ENCODE measurements around the gene SLC15A4.
"Not testable (repeated sequence)": the region's sequence is repeated elsewhere in the genome, so short reads cannot be mapped to it uniquely, and the experiment has no call there.

SLC15A4 gene

DNA sequence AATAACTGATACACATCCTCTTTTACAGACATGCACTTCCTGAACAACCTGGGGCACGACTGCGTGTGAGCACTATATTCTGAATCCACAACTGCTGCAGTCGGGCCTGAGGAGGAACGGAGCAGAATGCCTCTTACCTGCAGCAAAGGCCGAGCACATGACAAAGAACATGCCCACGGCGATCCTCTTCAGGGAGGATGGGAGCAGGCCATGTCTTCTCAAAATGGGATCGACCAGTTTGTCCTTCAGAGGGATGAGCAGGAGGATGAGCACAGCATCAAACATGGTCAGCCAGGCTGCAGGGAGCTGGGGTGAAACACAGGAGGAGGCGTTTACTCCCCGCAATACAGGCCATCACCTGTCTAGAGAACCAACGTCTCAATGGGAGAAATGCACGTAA is 15.1 kb downstream of the SLC15A4 start:
- no peak overlapping the region for H2AK5ac ChIP-seq (ENCODE audit: low read length)
- no peak overlapping the region for H3K23ac ChIP-seq (ENCODE audit: low read length)
- H3K27ac ChIP-seq (ENCODE audit: low read depth, low read length), result no peak overlapping the region
- no peak overlapping the region for H2BK5ac ChIP-seq (ENCODE audit: low read length)
- no peak overlapping the region for H2BK120ac ChIP-seq (ENCODE audit: low read depth, low read length)
- no peak for DNase-seq
- H3K4me1 ChIP-seq (ENCODE audit: control insufficient read depth, low read depth, low read length), result no peaks in the 10 kb centered on the region
- H3K4ac ChIP-seq (ENCODE audit: low read depth, low read length), result no peak overlapping the region
- H3K79me1 ChIP-seq (ENCODE audit: low read length), result peaks cover 22% of the 10 kb centered on the region
- H3K4me3 ChIP-seq (ENCODE audit: low read length), result no peak overlapping the region
- WGBS (ENCODE audit: extremely low coverage, insufficient coverage, low lambda C conversion rate), result no CpG with 5 or more reads among the region's 12 CpGs
- no peak overlapping the region for H3K4me2 ChIP-seq (ENCODE audit: low read length)
- H4K8ac ChIP-seq (ENCODE audit: low read depth, low read length), result no peak overlapping the region
- H3K36me3 ChIP-seq (ENCODE audit: control insufficient read depth, insufficient read depth, low read length), result peaks cover 6% of the 10 kb centered on the region
- H3K18ac ChIP-seq (ENCODE audit: low read length), result no peak overlapping the region
- no peak overlapping the region for H3K56ac ChIP-seq (ENCODE audit: low read length)
- no peak overlapping the region for H4K5ac ChIP-seq (ENCODE audit: low read length)
- no peak overlapping the region for H2BK15ac ChIP-seq (replicated peaks; ENCODE audit: low read depth)
- no peaks in the 10 kb centered on the region for H3K27me3 ChIP-seq (ENCODE audit: insufficient read depth, low read length, poor library complexity)
- peaks cover 29% of the 10 kb centered on the region for H3K79me2 ChIP-seq (ENCODE audit: control insufficient read depth, insufficient read depth, low read length)
- no peak overlapping the region for H3K9ac ChIP-seq (ENCODE audit: low read length)

DNA sequence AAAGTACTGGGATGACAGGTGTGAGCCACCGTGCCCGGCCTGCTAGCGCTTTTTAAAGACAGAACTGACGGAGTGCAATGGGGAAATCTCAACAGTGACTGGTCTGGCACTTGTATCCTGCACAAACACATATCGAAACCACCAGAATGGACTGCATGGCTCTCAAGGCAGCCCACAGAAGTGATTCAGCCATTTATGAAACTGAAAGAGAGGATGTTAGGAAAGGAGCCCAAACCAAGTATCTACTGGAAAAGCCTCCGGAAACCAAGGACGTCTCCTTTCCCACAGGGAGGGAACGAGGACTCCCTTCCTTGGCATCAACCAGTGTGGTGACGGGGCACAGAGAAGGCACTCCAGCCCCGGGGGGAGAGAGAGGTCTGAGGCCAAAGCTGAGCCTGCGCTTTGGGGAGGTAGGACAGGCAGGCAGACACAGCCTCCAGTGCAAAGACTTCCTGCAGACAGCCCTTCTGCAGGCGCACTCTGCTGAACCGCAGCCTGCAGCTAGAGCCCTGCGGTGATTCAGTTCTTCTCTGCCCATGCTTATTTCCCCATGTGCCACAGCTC is 16.5 kb downstream of the SLC15A4 start:
- H3K4me3 ChIP-seq (ENCODE audit: low read length), result no peak overlapping the region
- H3K23ac ChIP-seq (ENCODE audit: low read length), result no peak overlapping the region
- no peak overlapping the region for H2BK120ac ChIP-seq (ENCODE audit: low read depth, low read length)
- H4K8ac ChIP-seq (ENCODE audit: low read depth, low read length), result no peak overlapping the region
- no peak overlapping the region for H3K27ac ChIP-seq (ENCODE audit: low read depth, low read length)
- no peak overlapping the region for H2AK5ac ChIP-seq (ENCODE audit: low read length)
- H3K56ac ChIP-seq (ENCODE audit: low read length), result no peak overlapping the region
- no peak overlapping the region for H3K4ac ChIP-seq (ENCODE audit: low read depth, low read length)
- H3K27me3 ChIP-seq (ENCODE audit: insufficient read depth, low read length, poor library complexity), result no peaks in the 10 kb centered on the region
- H3K4me2 ChIP-seq (ENCODE audit: low read length), result no peak overlapping the region
- WGBS (ENCODE audit: extremely low coverage, insufficient coverage, low lambda C conversion rate), result no CpG with 5 or more reads among the region's 14 CpGs
- H2BK15ac ChIP-seq (replicated peaks; ENCODE audit: low read depth), result no peak overlapping the region
- H4K5ac ChIP-seq (ENCODE audit: low read length), result no peak overlapping the region
- peaks cover 5% of the 10 kb centered on the region for H3K36me3 ChIP-seq (ENCODE audit: control insufficient read depth, insufficient read depth, low read length)
- no peak for DNase-seq
- H3K4me1 ChIP-seq (ENCODE audit: control insufficient read depth, low read depth, low read length), result no peaks in the 10 kb centered on the region
- peaks cover 21% of the 10 kb centered on the region for H3K79me1 ChIP-seq (ENCODE audit: low read length)
- peaks cover 28% of the 10 kb centered on the region for H3K79me2 ChIP-seq (ENCODE audit: control insufficient read depth, insufficient read depth, low read length)
- H3K18ac ChIP-seq (ENCODE audit: low read length), result no peak overlapping the region
- H2BK5ac ChIP-seq (ENCODE audit: low read length), result no peak overlapping the region
- no peak overlapping the region for H3K9ac ChIP-seq (ENCODE audit: low read length)

GRCh38 chr12:128806573-128806972 is 17.2 kb downstream of the SLC15A4 start:
- WGBS (ENCODE audit: extremely low coverage, insufficient coverage, low lambda C conversion rate), result no CpG with 5 or more reads among the region's 9 CpGs
- no peak overlapping the region for H3K9ac ChIP-seq (ENCODE audit: low read length)
- no peaks in the 10 kb centered on the region for H3K4me1 ChIP-seq (ENCODE audit: control insufficient read depth, low read depth, low read length)
- no peak overlapping the region for H2BK15ac ChIP-seq (replicated peaks; ENCODE audit: low read depth)
- no peak overlapping the region for H4K8ac ChIP-seq (ENCODE audit: low read depth, low read length)
- H2BK5ac ChIP-seq (ENCODE audit: low read length), result no peak overlapping the region
- H3K23ac ChIP-seq (ENCODE audit: low read length), result no peak overlapping the region
- H3K79me1 ChIP-seq (ENCODE audit: low read length), result peaks cover 23% of the 10 kb centered on the region
- no peak overlapping the region for H2BK120ac ChIP-seq (ENCODE audit: low read depth, low read length)
- peaks cover 26% of the 10 kb centered on the region for H3K79me2 ChIP-seq (ENCODE audit: control insufficient read depth, insufficient read depth, low read length)
- no peak for DNase-seq
- H3K36me3 ChIP-seq (ENCODE audit: control insufficient read depth, insufficient read depth, low read length), result peaks cover 5% of the 10 kb centered on the region
- H3K4me3 ChIP-seq (ENCODE audit: low read length), result no peak overlapping the region
- H3K56ac ChIP-seq (ENCODE audit: low read length), result no peak overlapping the region
- H3K27ac ChIP-seq (ENCODE audit: low read depth, low read length), result no peak overlapping the region
- no peaks in the 10 kb centered on the region for H3K27me3 ChIP-seq (ENCODE audit: insufficient read depth, low read length, poor library complexity)
- H3K4me2 ChIP-seq (ENCODE audit: low read length), result no peak overlapping the region
- no peak overlapping the region for H2AK5ac ChIP-seq (ENCODE audit: low read length)
- H3K18ac ChIP-seq (ENCODE audit: low read length), result no peak overlapping the region
- H4K5ac ChIP-seq (ENCODE audit: low read length), result no peak overlapping the region
- no peak overlapping the region for H3K4ac ChIP-seq (ENCODE audit: low read depth, low read length)

DNA sequence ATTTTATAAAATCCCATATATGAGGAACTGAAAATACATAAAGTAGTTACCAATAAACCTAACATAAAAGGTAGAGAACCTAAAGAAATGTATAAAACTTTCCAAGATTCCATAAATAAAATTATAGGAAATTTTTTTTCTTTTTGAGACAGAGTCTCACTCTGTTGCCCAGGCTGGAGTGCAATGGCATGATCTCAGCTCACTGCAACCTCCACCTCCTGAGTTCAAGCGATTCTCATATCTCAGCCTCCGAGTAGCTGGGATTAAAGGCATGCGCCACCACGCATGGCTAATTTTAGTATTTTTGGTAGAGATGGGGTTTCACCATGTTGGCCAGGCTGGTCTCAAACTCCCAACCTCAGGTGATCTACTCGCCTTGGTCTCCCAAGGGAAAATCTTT is 18.4 kb downstream of the SLC15A4 start:
- not testable (repeated sequence) for H3K27me3 ChIP-seq (ENCODE audit: insufficient read depth, low read length, poor library complexity); H3K4ac ChIP-seq (ENCODE audit: low read depth, low read length); H2BK120ac ChIP-seq (ENCODE audit: low read depth, low read length); H3K18ac ChIP-seq (ENCODE audit: low read length); H3K4me2 ChIP-seq (ENCODE audit: low read length); H3K4me1 ChIP-seq (ENCODE audit: control insufficient read depth, low read depth, low read length); H2BK5ac ChIP-seq (ENCODE audit: low read length); H2BK15ac ChIP-seq (replicated peaks; ENCODE audit: low read depth); H3K4me3 ChIP-seq (ENCODE audit: low read length); H4K5ac ChIP-seq (ENCODE audit: low read length); H3K36me3 ChIP-seq (ENCODE audit: control insufficient read depth, insufficient read depth, low read length); H3K9ac ChIP-seq (ENCODE audit: low read length); DNase-seq; H3K23ac ChIP-seq (ENCODE audit: low read length); H3K56ac ChIP-seq (ENCODE audit: low read length); H3K27ac ChIP-seq (ENCODE audit: low read depth, low read length); H4K8ac ChIP-seq (ENCODE audit: low read depth, low read length); H2AK5ac ChIP-seq (ENCODE audit: low read length)
- Histone ChIP-seq H3K79me1 (ENCODE audit: low read length) (peaks cover 19% of the 10 kb centered on the region), H3K79me2 (ENCODE audit: control insufficient read depth, insufficient read depth, low read length) (peaks cover 18% of the 10 kb centered on the region)
- WGBS (ENCODE audit: extremely low coverage, insufficient coverage, low lambda C conversion rate), result no CpG with 5 or more reads among the region's 5 CpGs

DNA sequence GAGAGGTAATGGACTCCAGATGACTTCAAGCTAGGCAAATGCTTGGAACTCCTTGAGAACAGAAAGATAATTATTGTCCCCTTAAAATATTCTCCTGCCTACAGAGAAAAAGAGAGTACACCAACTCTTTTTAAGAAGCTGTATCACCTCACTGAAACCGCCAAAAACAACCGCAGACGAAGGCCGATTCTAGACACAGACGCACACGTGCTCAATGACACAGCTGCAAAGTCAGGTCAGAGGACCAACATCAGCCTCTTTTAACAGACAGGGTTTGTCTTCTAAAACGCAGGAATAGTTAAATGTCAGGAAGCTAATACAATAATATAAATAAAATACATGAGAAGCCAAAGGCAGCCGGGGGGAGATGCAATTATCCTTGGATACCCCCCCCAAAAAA is 19.0 kb downstream of the SLC15A4 start:
- Histone ChIP-seq H3K9ac (ENCODE audit: low read length) (no peak overlapping the region), H3K36me3 (ENCODE audit: control insufficient read depth, insufficient read depth, low read length) (peaks cover 6% of the 10 kb centered on the region)
- WGBS (ENCODE audit: extremely low coverage, insufficient coverage, low lambda C conversion rate), result no CpG with 5 or more reads among the region's 8 CpGs

DNA sequence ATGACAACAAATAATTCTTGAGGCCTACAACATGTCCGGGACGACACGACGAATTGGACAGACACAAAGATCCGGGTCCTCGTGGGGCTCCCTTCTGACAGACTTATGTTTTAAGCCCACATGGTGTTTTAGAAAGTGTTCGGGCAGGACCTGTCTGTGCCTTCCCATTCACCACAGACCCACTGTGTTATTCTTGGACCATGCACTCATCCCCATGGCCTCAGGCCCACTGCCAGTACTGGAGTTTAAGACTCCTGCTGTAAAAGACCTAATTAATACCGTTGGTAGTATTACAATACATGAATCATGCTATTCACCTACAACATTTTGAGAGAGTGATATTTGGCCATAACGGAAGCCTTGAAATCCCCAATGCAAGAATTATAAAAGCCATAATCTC is 20.0 kb downstream of the SLC15A4 start:
- peaks cover 7% of the 10 kb centered on the region for H3K36me3 ChIP-seq (ENCODE audit: control insufficient read depth, insufficient read depth, low read length)

More for the DNA sequence above, 19.0 kb downstream of the SLC15A4 start:
- Histone ChIP-seq H2BK15ac (replicated peaks; ENCODE audit: low read depth) (no peak overlapping the region), H4K5ac (ENCODE audit: low read length) (no peak overlapping the region), H3K56ac (ENCODE audit: low read length) (no peak overlapping the region), H3K79me2 (ENCODE audit: control insufficient read depth, insufficient read depth, low read length) (peaks cover 18% of the 10 kb centered on the region), H3K4ac (ENCODE audit: low read depth, low read length) (no peak overlapping the region), H3K4me1 (ENCODE audit: control insufficient read depth, low read depth, low read length) (no peaks in the 10 kb centered on the region), H3K79me1 (ENCODE audit: low read length) (peaks cover 19% of the 10 kb centered on the region), H3K18ac (ENCODE audit: low read length) (no peak overlapping the region), H3K4me3 (ENCODE audit: low read length) (no peak overlapping the region), H3K4me2 (ENCODE audit: low read length) (no peak overlapping the region), H4K8ac (ENCODE audit: low read depth, low read length) (no peak overlapping the region), H3K27ac (ENCODE audit: low read depth, low read length) (no peak overlapping the region), H2BK120ac (ENCODE audit: low read depth, low read length) (no peak overlapping the region), H3K23ac (ENCODE audit: low read length) (no peak overlapping the region), H2BK5ac (ENCODE audit: low read length) (no peak overlapping the region), H3K27me3 (ENCODE audit: insufficient read depth, low read length, poor library complexity) (no peaks in the 10 kb centered on the region), H2AK5ac (ENCODE audit: low read length) (no peak overlapping the region)
- no peak for DNase-seq

More for the DNA sequence above, 20.0 kb downstream of the SLC15A4 start:
- no peak overlapping the region for H2BK15ac ChIP-seq (replicated peaks; ENCODE audit: low read depth)
- no CpG with 5 or more reads among the region's 9 CpGs for WGBS (ENCODE audit: extremely low coverage, insufficient coverage, low lambda C conversion rate)
- no peak overlapping the region for H4K8ac ChIP-seq (ENCODE audit: low read depth, low read length)
- peaks cover 17% of the 10 kb centered on the region for H3K79me2 ChIP-seq (ENCODE audit: control insufficient read depth, insufficient read depth, low read length)
- H3K23ac ChIP-seq (ENCODE audit: low read length), result no peak overlapping the region
- no peak overlapping the region for H3K27ac ChIP-seq (ENCODE audit: low read depth, low read length)
- no peak overlapping the region for H3K4me2 ChIP-seq (ENCODE audit: low read length)
- no peak overlapping the region for H2BK120ac ChIP-seq (ENCODE audit: low read depth, low read length)
- H3K4me1 ChIP-seq (ENCODE audit: control insufficient read depth, low read depth, low read length), result no peaks in the 10 kb centered on the region
- H3K4me3 ChIP-seq (ENCODE audit: low read length), result no peak overlapping the region
- no peak for DNase-seq
- H4K5ac ChIP-seq (ENCODE audit: low read length), result no peak overlapping the region
- no peak overlapping the region for H3K18ac ChIP-seq (ENCODE audit: low read length)
- no peak overlapping the region for H3K4ac ChIP-seq (ENCODE audit: low read depth, low read length)
- H2BK5ac ChIP-seq (ENCODE audit: low read length), result no peak overlapping the region
- no peak overlapping the region for H3K9ac ChIP-seq (ENCODE audit: low read length)
- H3K27me3 ChIP-seq (ENCODE audit: insufficient read depth, low read length, poor library complexity), result no peaks in the 10 kb centered on the region
- no peak overlapping the region for H2AK5ac ChIP-seq (ENCODE audit: low read length)
- peaks cover 17% of the 10 kb centered on the region for H3K79me1 ChIP-seq (ENCODE audit: low read length)
- no peak overlapping the region for H3K56ac ChIP-seq (ENCODE audit: low read length)
